HEK293 (cell line): Measurements from ENCODE around the gene FSTL4.

Experiments used
- CTCF ChIA-PET: fragments of 350-600 bp; formaldehyde crosslinking; extraction: SDS; loops from one replicate; lab custom pipeline; 2021; ENCODE audit warnings: antibody characterized with exemption; lab: Yijun Ruan, JAX
- POLR2A ChIA-PET: fragments of 300-600 bp; formaldehyde crosslinking; extraction: SDS; loops from one replicate; lab custom pipeline; 2020; ENCODE audit warnings: antibody characterized with exemption, inconsistent platforms; lab: Yijun Ruan, JAX
- H3K27ac ChIP-seq: fragments of 200-500 bp; sonication (Bioruptor generic); 2 replicates; pipeline ENCODE4 v1.5.1; 2014; ENCODE audit warnings: low read depth, low read length, control low read depth, inconsistent platforms; ENCODE audit errors: extremely low read depth
- H3K36me3 ChIP-seq, 2 experiments: fragments of 200-500 bp in 1 of 2; sonication (Bioruptor generic) in 1 of 2; 1 replicate in 1 of 2; 2 replicates in 1 of 2; pipeline ENCODE4 v1.5.1; 2014 to 2017; ENCODE audit warnings: inconsistent platforms in 2 of 2, low read length in 2 of 2; ENCODE audit not compliant: control insufficient read depth in 2 of 2, insufficient read depth in 1 of 2
- H3K4me1 ChIP-seq: fragments of 200-500 bp; sonication (Bioruptor generic); 2 replicates; pipeline ENCODE4 v1.5.1; 2014; ENCODE audit warnings: mild to moderate bottlenecking, low read length, inconsistent platforms; ENCODE audit not compliant: control insufficient read depth, insufficient read depth
- H3K4me3 ChIP-seq: 2 replicates; pipeline ENCODE4 v1.5.1; 2011; ENCODE audit warnings: low read depth, mild to moderate bottlenecking, control low read depth, low read length, moderate library complexity
- H3K9me3 ChIP-seq: fragments of 200-500 bp; sonication (Bioruptor generic); 2 replicates; pipeline ENCODE4 v1.5.1; 2014; ENCODE audit warnings: low read depth, low read length, inconsistent platforms; ENCODE audit not compliant: control insufficient read depth, insufficient read depth
- HOXC10 ChIP-seq: sonication (generic); formaldehyde crosslinking; IDR thresholded peaks from 2 replicates; pipeline ENCODE4 v1.8.1; 2023; ENCODE audit warnings: mild to moderate bottlenecking, missing genetic modification reagents
- PBX3 ChIP-seq: sonication (generic); formaldehyde crosslinking; IDR thresholded peaks from 2 replicates; pipeline ENCODE4 v1.8.1; 2022; ENCODE audit warnings: mild to moderate bottlenecking, moderate library complexity, missing genetic modification reagents
- SP7 ChIP-seq: fragments of 450-650 bp; formaldehyde crosslinking; IDR thresholded peaks from 2 replicates; pipeline ENCODE4 v1.5.1; 2016; ENCODE audit warnings: missing biosample characterization, missing genetic modification characterization
- TRIM28 ChIP-seq: IDR thresholded peaks from 2 replicates; pipeline ENCODE4 v1.6.1; 2011; ENCODE audit warnings: low read length, control low read depth, borderline replicate concordance
- ZBTB48 ChIP-seq: fragments of 450-650 bp; formaldehyde crosslinking; IDR thresholded peaks from 2 replicates; pipeline ENCODE4 v1.5.1; 2016; ENCODE audit warnings: missing biosample characterization, missing genetic modification characterization
- ZNF114 ChIP-seq: fragments of 450-650 bp; formaldehyde crosslinking; IDR thresholded peaks from 2 replicates; pipeline ENCODE4 v1.5.0; 2017; ENCODE audit warnings: missing biosample characterization, missing genetic modification characterization
- ZNF132 ChIP-seq: fragments of 450-650 bp; formaldehyde crosslinking; IDR thresholded peaks from 2 replicates; pipeline ENCODE4 v1.5.1; 2017; ENCODE audit warnings: missing biosample characterization, missing genetic modification characterization, borderline replicate concordance
- ZNF169 ChIP-seq: fragments of 450-650 bp; formaldehyde crosslinking; IDR thresholded peaks from 2 replicates; pipeline ENCODE4 v1.5.1; 2016; ENCODE audit warnings: missing biosample characterization, missing genetic modification characterization
- ZNF2 ChIP-seq: fragments of 450-650 bp; formaldehyde crosslinking; IDR thresholded peaks from 2 replicates; pipeline ENCODE4 v1.5.1; 2016; ENCODE audit warnings: missing biosample characterization, missing genetic modification characterization
- ZNF391 ChIP-seq: fragments of 450-650 bp; formaldehyde crosslinking; IDR thresholded peaks from 2 replicates; pipeline ENCODE4 v1.5.1; 2016; ENCODE audit warnings: low read depth, missing biosample characterization, missing genetic modification characterization, borderline replicate concordance
- ZNF449 ChIP-seq: fragments of 450-650 bp; formaldehyde crosslinking; IDR thresholded peaks from 2 replicates; pipeline ENCODE4 v1.5.1; 2017; ENCODE audit warnings: missing biosample characterization, mild to moderate bottlenecking, missing genetic modification characterization, moderate library complexity
- ZNF48 ChIP-seq: fragments of 450-650 bp; formaldehyde crosslinking; IDR thresholded peaks from 2 replicates; pipeline ENCODE4 v1.5.1; 2016; ENCODE audit warnings: missing biosample characterization, missing genetic modification characterization
- ZNF549 ChIP-seq: fragments of 450-650 bp; IDR thresholded peaks from 2 replicates; pipeline ENCODE4 v1.5.1; 2018; ENCODE audit warnings: missing biosample characterization, missing genetic modification characterization, mild to moderate bottlenecking, inconsistent platforms, moderate library complexity
- ZNF623 ChIP-seq: fragments of 450-650 bp; formaldehyde crosslinking; IDR thresholded peaks from 2 replicates; pipeline ENCODE4 v1.5.1; 2016; ENCODE audit warnings: missing biosample characterization, missing genetic modification characterization
- ZNF658 ChIP-seq: fragments of 450-650 bp; formaldehyde crosslinking; IDR thresholded peaks from 2 replicates; pipeline ENCODE4; 2016; ENCODE audit warnings: missing biosample characterization, missing genetic modification characterization
- ZNF670 ChIP-seq: fragments of 450-650 bp; formaldehyde crosslinking; IDR thresholded peaks from 2 replicates; pipeline ENCODE4 v1.5.1; 2016; ENCODE audit warnings: missing biosample characterization, missing genetic modification characterization, low read depth
- ZNF747 ChIP-seq: fragments of 450-650 bp; formaldehyde crosslinking; IDR thresholded peaks from 2 replicates; pipeline ENCODE4 v1.5.1; 2016; ENCODE audit warnings: missing biosample characterization, missing genetic modification characterization
- ZNF792 ChIP-seq: fragments of 450-650 bp; formaldehyde crosslinking; IDR thresholded peaks from 2 replicates; pipeline ENCODE4 v1.5.1; 2016; ENCODE audit warnings: missing biosample characterization, missing genetic modification characterization
- ZSCAN5A ChIP-seq: fragments of 450-650 bp; formaldehyde crosslinking; IDR thresholded peaks from 2 replicates; pipeline ENCODE4 v1.5.1; 2016; ENCODE audit warnings: missing biosample characterization, missing genetic modification characterization

The FSTL4 gene

GRCh38 chr5:133457439-133458355 is 154.6 kb downstream of the FSTL4 start (continued):
- TF ChIP-seq ZSCAN5A (tag by site-specific recombination), result no peak
- TF ChIP-seq ZNF2 (tag by site-specific recombination), result no peak
- no peak for TF ChIP-seq ZNF169 (tag by site-specific recombination)
- no peak for TF ChIP-seq TRIM28
- TF ChIP-seq PBX3, result no peak
- TF ChIP-seq ZNF792, result no peak
- TF ChIP-seq, all 188 proteins: peak for 0

- CTCF ChIA-PET, result interaction anchor here (0.7 to 1.9 kb wide), 2 partner anchors 33 to 369 kb away, joined by 3 to 9 read pairs; no protein-coding TSS in a partner anchor
- no peak overlapping the region for H3K27ac ChIP-seq
Measured at GRCh38 chr5:133456933-133457402, 155.4 kb downstream of the FSTL4 start.

GRCh38 chr5:133455676-133456075 is 156.7 kb downstream of the FSTL4 start:
- ChIA-PET CTCF (interaction anchor here (1.9 kb wide), 1 partner anchor 32 kb away, joined by 9 read pairs; no protein-coding TSS in a partner anchor), POLR2A (no interaction called here)
- H3K4me1 ChIP-seq, result no peaks in the 10 kb centered on the region; the same call in 1 of the 2 replicates

More at GRCh38 chr5:133456933-133457402, 155.4 kb downstream of the FSTL4 start:
- H3K4me3 ChIP-seq, result no peak overlapping the region
- H3K36me3 ChIP-seq, result no peaks in the 10 kb centered on the region
- TF ChIP-seq HOXC10 (CRISPR knock-in tag) (no peak), ZNF549 (tag by site-specific recombination) (0 out of 2 replicates have a peak, but pooled peaks have one; percentile 37), ZNF658 (tag by site-specific recombination) (no peak), SP7 (tag by site-specific recombination) (peak; percentile 19; the same call in 1 of the 2 replicates), ZNF747 (tag by site-specific recombination) (no peak), ZNF391 (tag by site-specific recombination) (no peak), ZBTB48 (no peak)
- H3K9me3 ChIP-seq, result no peaks in the 10 kb centered on the region
- POLR2A ChIA-PET, result no interaction called here
- H3K4me1 ChIP-seq, result no peaks in the 10 kb centered on the region; the same call in 1 of the 2 replicates

More at GRCh38 chr5:133455676-133456075, 156.7 kb downstream of the FSTL4 start:
- H3K9me3 ChIP-seq, result no peaks in the 10 kb centered on the region
- no peak overlapping the region for H3K27ac ChIP-seq
- H3K36me3 ChIP-seq, result no peaks in the 10 kb centered on the region
- TF ChIP-seq ZNF48, result no peak
- no peak for TF ChIP-seq ZNF114 (tag by site-specific recombination)
- TF ChIP-seq ZNF449 (tag by site-specific recombination), result no peak
- TF ChIP-seq ZNF670 (tag by site-specific recombination), result no peak
- no peak for TF ChIP-seq ZNF623 (tag by site-specific recombination)
- TF ChIP-seq ZNF132, result no peak
- TF ChIP-seq, all 188 proteins: peak for 0
- H3K4me3 ChIP-seq, result no peak overlapping the region
